C4-2B (cell line): ENCODE results near the gene CHN2.

Experiments used
- H3K27ac ChIP-seq: fragments of 450-650 bp; 2 replicates; pipeline ENCODE4 v1.5.1; 2017
- CTCF ChIP-seq: fragments of 450-650 bp; conservative IDR thresholded peaks from 2 replicates; pipeline ENCODE4 v1.5.1; 2017; ENCODE audit warnings: mild to moderate bottlenecking
- ZFX ChIP-seq: fragments of 450-650 bp; IDR thresholded peaks from 2 replicates; pipeline ENCODE4 v1.6.1; 2017

Gene CHN2

GRCh38 chr7:29424295-29424983 lies 229.9 kb downstream of the CHN2 start:
- no peak overlapping the region for H3K27ac ChIP-seq
- TF ChIP-seq CTCF: no peak

GRCh38 chr7:29424984-29425309 lies 230.4 kb downstream of the CHN2 start:
- H3K27ac ChIP-seq: no peak overlapping the region
- TF ChIP-seq ZFX (no peak), CTCF (no peak)

- no peak overlapping the region for H3K27ac ChIP-seq
- TF ChIP-seq ZFX: no peak
These were observed 232.0 kb downstream of the CHN2 start for GRCh38 chr7:29426587-29426986.

- no peak for TF ChIP-seq CTCF
- no peak overlapping the region for H3K27ac ChIP-seq
These were observed 234.8 kb downstream of the CHN2 start for GRCh38 chr7:29429401-29429800.

- TF ChIP-seq ZFX (no peak), CTCF (no peak)
- no peak overlapping the region for H3K27ac ChIP-seq
These were observed 235.8 kb downstream of the CHN2 start for GRCh38 chr7:29430279-29430949.

- H3K27ac ChIP-seq: no peak overlapping the region
- no peak for TF ChIP-seq ZFX
- TF ChIP-seq CTCF: no peak
These were observed 237.1 kb downstream of the CHN2 start for GRCh38 chr7:29431686-29432085.

GRCh38 chr7:29432721-29433120 lies 238.1 kb downstream of the CHN2 start:
- H3K27ac ChIP-seq: no peak overlapping the region
- TF ChIP-seq CTCF (no peak), ZFX (no peak)

GRCh38 chr7:29434380-29434768 lies 239.8 kb downstream of the CHN2 start:
- no peak overlapping the region for H3K27ac ChIP-seq
- TF ChIP-seq CTCF (no peak), ZFX (no peak)
